GM12891 (cell line): ENCODE results near the gene DPEP3.

Experiments used
- POLR2A ChIP-seq: IDR thresholded peaks from 2 replicates; pipeline ENCODE4 v1.6.1; 2011; ENCODE audit warnings: low read depth, low read length, control low read depth
- POLR2AphosphoS5 ChIP-seq: IDR thresholded peaks from 2 replicates; pipeline ENCODE4 v1.6.1; 2011; ENCODE audit warnings: low read depth, low read length, control low read depth
- TAF1 ChIP-seq: IDR thresholded peaks from 2 replicates; pipeline ENCODE4 v1.6.1; 2011; ENCODE audit warnings: low read depth, low read length, control low read depth

- TF ChIP-seq POLR2A: no peak
- TF ChIP-seq POLR2AphosphoS5: no peak
- no peak for TF ChIP-seq TAF1
Measured at GRCh38 chr16:68003031-68003430, 22.7 kb upstream of the DPEP3 start.
